Daoy (cell line): Measurements from ENCODE around the gene HOXA11. TPM values are rescaled to one million over a fixed set of nuclear protein-coding genes. Genes with fewer than 3 reads are reported as not detected.

Experiments used
- DNase-seq: peaks from one replicate; pipeline ENCODE4 v3.0.0-alpha.2; 2015; ENCODE audit warnings: low read depth
- total RNA-seq: library from RNA; depleted of rRNA; stranded (reverse); fragments of >200 nt; shearing (Covaris generic); gene quantifications from 2 replicates; pipeline ENCODE4 v1.2.3, GENCODE V29; 2014

HOXA11 gene
- total RNA-seq, 1 experiment from 2014 or later, result 7.7 TPM

GRCh38 chr7:27158436-27159265 lies 26.4 kb downstream of the HOXA11 start:
- DNase-seq, result no peak

GRCh38 chr7:27157702-27158431 lies 27.2 kb downstream of the HOXA11 start:
- no peak for DNase-seq

GRCh38 chr7:27156916-27157701 lies 27.9 kb downstream of the HOXA11 start:
- no peak for DNase-seq

GRCh38 chr7:27156508-27156898 lies 28.5 kb downstream of the HOXA11 start, which contains the start of gene HOXA7:
Gene HOXA7, minus strand, starts transcription at chr7:27156675. Its CDS starts 130 bp downstream, at chr7:27156545.
- peak; percentile 95 for DNase-seq

GRCh38 chr7:27155816-27156507 lies 29.1 kb downstream of the HOXA11 start:
- peak; percentile 78 for DNase-seq

GRCh38 chr7:27154901-27155815 lies 29.9 kb downstream of the HOXA11 start:
- DNase-seq, result peak; percentile 83

- no peak for DNase-seq
Measured at GRCh38 chr7:27154369-27154768, 30.7 kb downstream of the HOXA11 start.

- no peak for DNase-seq
Measured at GRCh38 chr7:27153526-27153925, 31.5 kb downstream of the HOXA11 start.

- no peak for DNase-seq
Measured at GRCh38 chr7:27152816-27153442, 32.1 kb downstream of the HOXA11 start.

- DNase-seq, result no peak
Measured at GRCh38 chr7:27151931-27152815, 32.9 kb downstream of the HOXA11 start, which contains the start of gene HOXA3. Gene HOXA3, minus strand, starts transcription at chr7:27152583. Its CDS starts 41,943 bp downstream, at chr7:27110640.

GRCh38 chr7:27151341-27151930 lies 33.6 kb downstream of the HOXA11 start:
- no peak for DNase-seq

- peak; percentile 96 for DNase-seq
Measured at GRCh38 chr7:27150568-27151340, 34.3 kb downstream of the HOXA11 start.

- DNase-seq, result peak; percentile 57
Measured at GRCh38 chr7:27149842-27150567, 35.0 kb downstream of the HOXA11 start.

GRCh38 chr7:27148756-27149641 lies 36.0 kb downstream of the HOXA11 start:
- DNase-seq, result no peak

- DNase-seq, result no peak
Measured at GRCh38 chr7:27148031-27148755, 36.8 kb downstream of the HOXA11 start.
